ENCODE results near the gene MTCL3.

The MTCL3 gene

GRCh38 chr6:127518710-127519468, at the start of gene MTCL3:
MTCL3 (minus strand) TSS chr6:127519335.
- no peak for FAIRE-seq
- DNase-seq (ENCODE audit: insufficient read length, low spot score), result no peak

DNA sequence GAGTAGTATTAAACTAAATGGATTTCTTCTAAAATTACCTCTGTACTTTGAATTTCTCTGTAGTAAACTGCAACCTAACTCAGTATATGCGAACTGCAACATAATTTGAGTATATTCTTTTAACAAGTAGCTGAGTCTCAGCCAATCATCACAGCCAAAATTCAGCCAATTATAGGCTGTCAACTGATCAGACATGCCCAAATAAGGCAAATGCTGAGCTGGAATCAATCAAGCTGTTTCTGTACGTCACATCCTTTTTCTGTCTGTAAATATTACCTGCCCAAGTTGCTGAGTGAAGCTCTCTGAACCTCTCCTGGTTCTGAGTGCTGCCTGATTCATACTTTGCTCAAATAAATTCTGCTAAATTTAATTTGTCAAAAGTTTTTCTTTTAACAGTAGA, 48.3 kb upstream of the MTCL3 start:
- FAIRE-seq (no peak), DNase-seq (ENCODE audit: insufficient read length, low spot score) (no peak)

DNA sequence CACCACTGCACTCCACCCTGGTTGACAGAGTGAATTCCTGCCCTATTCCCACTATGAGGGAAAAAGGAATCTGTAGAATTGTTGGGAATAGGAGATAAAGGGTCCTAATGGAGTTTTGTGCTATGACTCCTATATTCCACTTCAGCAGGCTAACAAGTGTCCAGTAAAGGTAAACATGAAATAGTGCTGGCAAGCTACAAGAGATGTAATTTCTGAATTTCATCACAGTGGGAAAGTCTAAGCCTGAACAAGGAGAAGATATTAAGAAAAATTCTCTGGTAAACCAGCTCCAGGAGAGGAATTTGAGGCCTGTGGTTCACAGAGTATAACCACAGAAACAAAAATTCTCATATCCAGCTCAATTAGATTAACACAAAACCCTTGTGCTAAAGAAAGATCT, 47.5 kb upstream of the MTCL3 start:
- no peak for FAIRE-seq
- no peak for DNase-seq (ENCODE audit: insufficient read length, low spot score)

DNA sequence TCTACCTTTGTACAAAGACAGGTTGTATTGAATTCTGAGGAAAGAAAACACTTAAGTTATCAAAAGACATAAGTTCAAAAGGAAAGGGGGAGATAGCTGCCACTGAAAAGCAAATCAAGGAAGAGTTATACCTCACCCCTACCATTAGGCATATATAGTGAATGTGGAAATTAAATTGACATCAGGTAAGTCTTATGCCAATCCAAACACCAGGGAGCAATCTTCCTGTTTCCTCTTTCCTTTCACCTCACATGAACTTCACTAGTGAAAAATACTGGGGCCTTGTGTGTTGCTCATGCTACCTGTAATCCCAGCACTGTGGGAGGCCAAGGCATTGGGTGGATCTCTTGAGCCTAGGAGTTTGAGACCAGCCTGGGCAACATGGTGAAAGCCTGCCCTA, 47.0 kb upstream of the MTCL3 start:
- DNase-seq (ENCODE audit: insufficient read length, low spot score), result no peak
- FAIRE-seq, result no peak

GRCh38 chr6:127564761-127565160, 45.6 kb upstream of the MTCL3 start:
- no peak for FAIRE-seq
- no peak for DNase-seq (ENCODE audit: insufficient read length, low spot score)

DNA sequence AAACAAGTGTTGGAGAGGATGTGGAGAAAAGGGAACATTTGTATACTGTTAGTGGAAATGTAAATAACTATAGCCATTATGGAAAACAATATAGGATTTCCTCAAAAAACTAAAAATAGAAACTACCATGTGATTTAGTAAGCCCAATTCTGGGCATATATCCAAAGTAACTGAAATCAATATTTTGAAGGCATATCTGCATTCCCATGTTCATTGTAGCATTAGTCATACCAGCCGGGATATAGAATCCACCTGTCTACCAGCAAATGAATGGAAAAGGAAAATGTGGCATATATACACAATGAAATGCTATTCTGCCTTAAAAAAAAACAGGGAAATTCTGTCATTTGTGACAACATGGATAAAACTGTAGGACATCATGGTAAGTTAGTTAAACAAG, 42.5 kb upstream of the MTCL3 start:
- DNase-seq (ENCODE audit: insufficient read length, low spot score) (no peak), FAIRE-seq (no peak)

DNA sequence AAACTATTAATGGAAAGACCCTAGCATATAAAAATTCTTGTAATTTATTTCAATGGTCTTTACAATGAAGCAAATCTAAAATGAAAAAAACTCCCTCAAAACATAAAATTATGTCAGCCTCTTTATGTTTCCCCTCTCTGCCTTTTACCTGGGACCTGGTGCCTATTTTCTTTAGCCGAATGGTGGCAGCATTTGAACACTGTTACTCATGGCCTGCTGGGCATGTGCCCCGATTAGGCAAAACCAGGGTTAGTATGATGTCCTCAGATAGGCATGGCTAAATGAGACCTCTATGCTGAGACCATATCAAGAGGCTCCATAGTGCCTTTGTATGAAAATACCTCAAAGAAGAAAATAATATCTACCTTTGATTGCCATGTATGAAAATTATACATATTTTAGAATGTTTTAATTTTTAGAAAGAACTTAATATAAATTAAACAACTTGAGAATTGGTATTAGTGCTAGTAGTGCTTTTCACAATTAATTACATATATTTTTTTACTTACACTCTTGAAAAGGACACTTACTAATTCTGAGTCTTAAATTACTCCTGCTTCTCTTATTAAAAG, 35.4 kb upstream of the MTCL3 start:
- DNase-seq (ENCODE audit: insufficient read length, low spot score) (peak; percentile 33), FAIRE-seq (no peak)

- no peak for DNase-seq (ENCODE audit: insufficient read length, low spot score)
- FAIRE-seq, result no peak
Measured at GRCh38 chr6:127550403-127550802, 31.3 kb upstream of the MTCL3 start.

DNA sequence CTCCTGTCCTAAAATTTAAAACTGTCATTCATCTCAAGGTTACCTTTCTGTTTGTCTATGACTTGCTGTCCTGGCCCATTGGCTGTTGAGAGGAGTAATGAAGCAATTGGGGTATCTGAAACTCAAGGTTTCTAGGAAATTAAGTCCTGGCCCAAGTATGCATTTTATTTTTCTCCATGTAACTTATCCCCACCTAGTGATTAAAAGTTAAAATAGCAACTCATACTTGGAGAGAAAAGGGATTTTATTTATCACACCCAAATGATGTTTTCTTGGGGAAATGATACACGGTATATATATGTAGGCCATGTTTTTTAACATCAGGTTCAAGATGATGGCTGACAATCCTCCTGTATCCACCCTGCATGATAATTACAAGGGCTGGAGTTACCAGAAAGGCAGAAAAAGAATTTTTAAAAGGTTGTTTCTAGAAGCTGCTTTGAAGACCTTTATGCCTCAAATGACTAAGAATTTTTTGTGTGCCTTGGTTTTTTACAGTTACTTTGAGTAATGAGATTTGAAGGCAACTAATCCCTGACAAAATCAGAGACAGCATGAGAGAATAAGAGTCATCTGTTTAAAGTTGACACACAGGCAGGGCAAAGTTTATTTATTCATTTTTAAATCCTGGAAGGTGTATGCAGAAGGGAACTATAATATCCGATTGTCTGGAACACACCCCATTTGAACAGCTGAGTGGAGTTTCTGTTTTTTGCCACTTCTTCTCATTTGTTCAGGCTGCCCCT, 28.9 kb upstream of the MTCL3 start:
- peak; percentile 7 for DNase-seq (ENCODE audit: insufficient read length, low spot score)
- no peak for FAIRE-seq

GRCh38 chr6:127547215-127547614, 28.1 kb upstream of the MTCL3 start:
- no peak for DNase-seq (ENCODE audit: insufficient read length, low spot score)
- no peak for FAIRE-seq

- FAIRE-seq, result no peak
- no peak for DNase-seq (ENCODE audit: insufficient read length, low spot score)
Measured at GRCh38 chr6:127539272-127539671, 20.1 kb upstream of the MTCL3 start.

GRCh38 chr6:127538750-127539264, 19.7 kb upstream of the MTCL3 start:
- DNase-seq (ENCODE audit: insufficient read length, low spot score), result no peak

DNA sequence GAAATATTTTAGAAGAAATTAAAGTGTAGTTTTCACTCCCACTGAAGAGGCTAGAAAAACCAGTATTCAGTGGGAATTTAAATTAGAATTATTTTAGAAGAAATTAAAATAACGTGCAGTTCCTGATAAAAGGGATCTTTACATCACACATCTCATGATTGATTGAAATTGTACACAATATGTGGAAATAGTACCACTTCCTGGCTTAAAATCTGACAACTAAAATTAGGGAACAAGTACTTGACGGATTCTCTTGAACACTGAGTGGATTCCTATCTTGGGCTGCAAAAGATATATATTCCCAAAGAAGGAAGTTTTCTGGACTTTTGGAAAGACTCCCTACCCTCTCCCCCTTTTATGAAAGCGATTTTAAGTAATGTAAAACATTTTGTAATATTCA, 14.6 kb upstream of the MTCL3 start:
- DNase-seq (ENCODE audit: insufficient read length, low spot score), result no peak
- FAIRE-seq, result no peak

More at GRCh38 chr6:127538750-127539264, 19.7 kb upstream of the MTCL3 start:
- no peak for FAIRE-seq

GRCh38 chr6:127533011-127533410, 13.9 kb upstream of the MTCL3 start:
- FAIRE-seq (no peak), DNase-seq (ENCODE audit: insufficient read length, low spot score) (no peak)

GRCh38 chr6:127522714-127523113, 3.6 kb upstream of the MTCL3 start:
- no peak for FAIRE-seq
- no peak for DNase-seq (ENCODE audit: insufficient read length, low spot score)

DNA sequence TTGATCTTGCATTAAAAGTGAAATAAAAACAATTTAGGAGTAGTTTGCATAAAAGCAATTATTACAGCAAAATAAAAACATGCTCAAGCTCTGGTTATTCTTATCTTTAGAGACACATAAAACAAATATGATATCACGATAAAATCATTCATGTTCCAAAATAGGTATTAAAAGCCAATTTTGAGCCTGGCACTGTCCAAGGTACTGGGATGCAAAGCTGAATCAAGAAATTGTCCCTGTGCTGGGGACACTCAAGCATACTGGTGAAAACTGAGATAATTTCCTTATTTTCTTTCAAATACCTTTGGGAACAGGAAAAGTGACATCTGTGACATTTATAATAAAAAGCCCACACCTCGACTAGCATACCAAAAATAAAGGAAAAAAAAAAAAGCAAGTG, 931 bp upstream of the MTCL3 start:
- no peak for DNase-seq (ENCODE audit: insufficient read length, low spot score)
- no peak for FAIRE-seq

GRCh38 chr6:127519469-127519785, 292 bp upstream of the MTCL3 start:
- no peak for FAIRE-seq
- no peak for DNase-seq (ENCODE audit: insufficient read length, low spot score)

- no peak for FAIRE-seq
Measured at GRCh38 chr6:127518191-127518709, 885 bp downstream of the MTCL3 start.

DNA sequence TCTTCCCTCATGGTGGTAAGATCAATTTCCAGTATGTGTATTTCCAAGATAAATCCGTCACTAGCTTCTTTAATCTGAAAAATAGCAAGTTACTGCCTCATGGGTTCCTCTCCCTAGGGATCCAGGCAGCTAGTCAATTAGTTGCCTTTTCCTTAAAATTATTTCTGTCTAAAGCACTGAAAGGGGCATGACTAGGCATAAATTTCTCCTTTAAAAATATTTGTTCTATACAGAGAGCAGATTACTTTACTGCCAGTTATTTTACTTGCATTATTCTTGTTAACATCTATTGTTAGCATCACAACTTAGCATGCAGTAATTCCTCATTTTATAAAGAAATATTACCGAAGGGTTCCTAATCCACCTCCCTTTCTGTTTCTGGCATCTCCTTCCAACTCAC, 1.4 kb downstream of the MTCL3 start:
- FAIRE-seq, result no peak
- DNase-seq (ENCODE audit: insufficient read length, low spot score), result no peak

More at GRCh38 chr6:127518191-127518709, 885 bp downstream of the MTCL3 start:
- DNase-seq (ENCODE audit: insufficient read length, low spot score), result no peak

DNA sequence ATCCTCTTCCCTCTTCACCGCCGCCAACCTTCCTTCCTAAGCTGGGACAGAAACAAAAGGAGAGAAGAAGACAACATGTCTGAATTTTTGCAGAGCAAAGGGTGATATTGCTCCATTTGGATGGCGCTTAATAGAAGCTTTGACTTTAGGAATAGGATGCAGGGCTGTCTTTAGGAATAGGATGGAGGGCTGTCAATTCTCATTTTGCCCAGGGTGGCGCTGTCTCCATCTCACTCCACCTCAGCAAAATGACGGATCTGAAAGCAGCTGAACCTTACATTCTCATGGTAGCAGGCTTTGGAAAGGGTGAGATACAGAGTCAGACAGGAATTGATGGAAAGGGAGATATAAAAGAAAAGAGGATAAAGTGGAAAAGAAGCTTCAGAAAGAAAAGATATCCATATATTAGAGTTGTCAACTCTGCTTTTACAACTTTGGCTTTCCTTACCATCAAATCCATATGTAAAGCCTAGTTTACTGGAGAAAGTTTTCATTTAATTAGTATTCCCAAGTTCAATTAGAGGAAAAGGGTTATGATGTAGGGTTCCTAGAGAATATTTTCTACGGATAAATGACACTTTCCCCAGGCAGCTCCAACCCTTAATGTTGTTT, 2.4 kb downstream of the MTCL3 start:
- peak; percentile 48 for FAIRE-seq
- DNase-seq (ENCODE audit: insufficient read length, low spot score), result peak; percentile 74

All from HTR-8/SVneo (cell line).